Neuronal stem cell (in vitro differentiated cells): Measurements from ENCODE around the gene CHD2.

ENCODE experiments used
- DNase-seq: peaks from one replicate; pipeline ENCODE4 v3.0.0-alpha.2; 2013; ENCODE audit warnings: low spot score
- H2AFZ ChIP-seq: one replicate; pipeline ENCODE4 v1.6.1; 2013; ENCODE audit warnings: mild to moderate bottlenecking, low read length, inconsistent platforms
- H2AK5ac ChIP-seq: 2 replicates; pipeline ENCODE4 v1.6.1; 2013; ENCODE audit warnings: low read depth, mild to moderate bottlenecking, inconsistent platforms, low read length, moderate library complexity, mixed read lengths
- H2BK120ac ChIP-seq: 2 replicates; pipeline ENCODE4 v1.6.1; 2013; ENCODE audit warnings: low read depth, mild to moderate bottlenecking, inconsistent platforms, low read length, moderate library complexity, mixed read lengths
- H2BK12ac ChIP-seq: one replicate; pipeline ENCODE4 v1.6.1; 2013; ENCODE audit warnings: low read length, inconsistent platforms
- H2BK15ac ChIP-seq: 2 replicates; pipeline ENCODE4 v1.6.1; 2013; ENCODE audit warnings: mild to moderate bottlenecking, low read length, inconsistent platforms, mixed read lengths
- H2BK5ac ChIP-seq: one replicate; pipeline ENCODE4 v1.6.1; 2013; ENCODE audit warnings: inconsistent platforms, mild to moderate bottlenecking, low read length, moderate library complexity
- H3K14ac ChIP-seq: one replicate; pipeline ENCODE4 v1.6.1; 2013; ENCODE audit warnings: low read length, inconsistent platforms
- H3K18ac ChIP-seq: 2 replicates; pipeline ENCODE4 v1.6.1; 2013; ENCODE audit warnings: low read length, inconsistent platforms
- H3K23ac ChIP-seq: 2 replicates; pipeline ENCODE4 v1.6.1; 2013; ENCODE audit warnings: low read depth, mild to moderate bottlenecking, mixed read lengths, low read length, inconsistent platforms; ENCODE audit not compliant: poor library complexity
- H3K27ac ChIP-seq: replicated peaks from 3 replicates; pipeline ENCODE4 v1.5.1; 2013; ENCODE audit warnings: low read length, inconsistent platforms
- H3K27me3 ChIP-seq, 3 experiments: 2 replicates each; pipeline ENCODE4 v1.6.1; 2013; ENCODE audit warnings: low read length in 3 of 3, mild to moderate bottlenecking in 2 of 3, inconsistent platforms in 1 of 3, low read depth in 1 of 3, mixed read lengths in 1 of 3, moderate library complexity in 1 of 3; ENCODE audit not compliant: control insufficient read depth in 3 of 3, insufficient read depth in 3 of 3
- H3K36me3 ChIP-seq, 2 donors: replicated peaks in 1 of 2; 2 replicates each; pipeline ENCODE4 v1.6.1; 2013; ENCODE audit warnings: low read length in 2 of 2; ENCODE audit not compliant: control insufficient read depth in 2 of 2, insufficient read depth in 2 of 2
- H3K4ac ChIP-seq: 2 replicates; pipeline ENCODE4 v1.6.1; 2013; ENCODE audit warnings: inconsistent platforms, mild to moderate bottlenecking, low read length, moderate library complexity
- H3K4me1 ChIP-seq, 2 donors: 1 replicate in 1 of 2; 2 replicates in 1 of 2; pipeline ENCODE4 v1.6.1; 2013; ENCODE audit warnings: low read length in 2 of 2, low read depth in 1 of 2; ENCODE audit not compliant: control insufficient read depth in 2 of 2, insufficient read depth in 1 of 2
- H3K4me2 ChIP-seq: one replicate; pipeline ENCODE4 v1.6.1; 2013; ENCODE audit warnings: mild to moderate bottlenecking, low read length, inconsistent platforms; ENCODE audit not compliant: insufficient read depth, poor library complexity, severe bottlenecking
- H3K4me3 ChIP-seq, 2 donors: 2 replicates each; pipeline ENCODE4 v1.5.1; 2013; ENCODE audit warnings: low read length in 2 of 2, mild to moderate bottlenecking in 2 of 2, inconsistent platforms in 1 of 2, moderate library complexity in 1 of 2
- H3K79me1 ChIP-seq: one replicate; pipeline ENCODE4 v1.6.1; 2013; ENCODE audit warnings: low read depth, mild to moderate bottlenecking, inconsistent platforms, low read length, moderate library complexity
- H3K9ac ChIP-seq: one replicate; pipeline ENCODE4 v1.6.1; 2013; ENCODE audit warnings: mild to moderate bottlenecking, low read depth, low read length, inconsistent platforms; ENCODE audit not compliant: poor library complexity
- H3K9me3 ChIP-seq, 2 donors: replicated peaks in 1 of 2; 2 replicates each; pipeline versions ENCODE3 to v1.6.1; 2013; ENCODE audit warnings: low read length in 2 of 2, mild to moderate bottlenecking in 2 of 2, inconsistent platforms in 1 of 2, low read depth in 1 of 2, mixed read lengths in 1 of 2, moderate library complexity in 1 of 2; ENCODE audit not compliant: control insufficient read depth in 2 of 2, insufficient read depth in 1 of 2
- H4K8ac ChIP-seq: one replicate; pipeline ENCODE4 v1.6.1; 2013; ENCODE audit warnings: low read depth, mild to moderate bottlenecking, inconsistent platforms, low read length, moderate library complexity
- H4K91ac ChIP-seq: one replicate; pipeline ENCODE4 v1.6.1; 2013; ENCODE audit warnings: low read length, low read depth, mild to moderate bottlenecking, inconsistent platforms; ENCODE audit not compliant: poor library complexity
- WGBS, 2 donors: extraction: QIAGEN DNeasy Blood & Tissue Kit; methylation state at CpG; one replicate each; pipeline ENCODE4 v1.1.7; 2013; ENCODE audit warnings: missing lambda C conversion rate in 2 of 2, mixed read lengths in 1 of 2; ENCODE audit not compliant: insufficient read length in 2 of 2, insufficient replicate concordance in 1 of 2; ENCODE audit errors: extremely low coverage in 2 of 2; 5-methylcytosine and 5-hydroxymethylcytosine counted together

The CHD2 gene

DNA sequence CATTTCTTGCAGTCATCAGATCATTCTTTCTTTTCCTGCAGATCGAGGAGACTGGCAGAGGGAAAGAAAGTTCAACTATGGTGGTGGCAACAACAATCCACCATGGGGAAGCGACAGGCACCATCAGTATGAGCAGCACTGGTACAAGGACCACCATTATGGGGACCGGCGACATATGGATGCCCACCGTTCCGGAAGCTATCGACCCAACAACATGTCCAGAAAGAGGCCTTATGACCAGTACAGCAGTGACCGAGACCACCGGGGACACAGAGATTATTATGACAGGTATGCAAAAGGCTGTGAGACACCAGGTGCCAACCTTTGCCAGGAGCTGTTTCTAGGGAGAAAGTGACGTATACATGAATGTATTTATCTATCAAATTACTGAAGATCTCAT lies 119.8 kb downstream of the CHD2 start:
- Histone ChIP-seq H4K91ac (no peak overlapping the region), H3K14ac (no peak overlapping the region), H4K8ac (no peak overlapping the region), H3K18ac (no peak overlapping the region), H3K23ac (no peak overlapping the region), H3K4me2 (no peak overlapping the region), H3K27ac (no peak overlapping the region), H3K79me1 (no peaks in the 10 kb centered on the region), H2BK120ac (no peak overlapping the region), H2AFZ (no peak overlapping the region), H3K4me1 (no peaks in the 10 kb centered on the region), H3K4me3 (no peak overlapping the region), H2BK12ac (no peak overlapping the region), H2AK5ac (no peak overlapping the region), H2BK5ac (no peak overlapping the region), H3K36me3 (peaks cover 56 to 99% of the 10 kb centered on the region in 2 donors), H3K27me3 (no peaks in the 10 kb centered on the region), H2BK15ac (no peak overlapping the region), H3K9me3 (peaks cover 2 to 11% of the 10 kb centered on the region in 2 donors), H3K4ac (no peak overlapping the region), H3K9ac (no peak overlapping the region)
- no CpG with 5 or more reads among the region's 10 CpGs for WGBS, 2 donors
- no peak for DNase-seq

DNA sequence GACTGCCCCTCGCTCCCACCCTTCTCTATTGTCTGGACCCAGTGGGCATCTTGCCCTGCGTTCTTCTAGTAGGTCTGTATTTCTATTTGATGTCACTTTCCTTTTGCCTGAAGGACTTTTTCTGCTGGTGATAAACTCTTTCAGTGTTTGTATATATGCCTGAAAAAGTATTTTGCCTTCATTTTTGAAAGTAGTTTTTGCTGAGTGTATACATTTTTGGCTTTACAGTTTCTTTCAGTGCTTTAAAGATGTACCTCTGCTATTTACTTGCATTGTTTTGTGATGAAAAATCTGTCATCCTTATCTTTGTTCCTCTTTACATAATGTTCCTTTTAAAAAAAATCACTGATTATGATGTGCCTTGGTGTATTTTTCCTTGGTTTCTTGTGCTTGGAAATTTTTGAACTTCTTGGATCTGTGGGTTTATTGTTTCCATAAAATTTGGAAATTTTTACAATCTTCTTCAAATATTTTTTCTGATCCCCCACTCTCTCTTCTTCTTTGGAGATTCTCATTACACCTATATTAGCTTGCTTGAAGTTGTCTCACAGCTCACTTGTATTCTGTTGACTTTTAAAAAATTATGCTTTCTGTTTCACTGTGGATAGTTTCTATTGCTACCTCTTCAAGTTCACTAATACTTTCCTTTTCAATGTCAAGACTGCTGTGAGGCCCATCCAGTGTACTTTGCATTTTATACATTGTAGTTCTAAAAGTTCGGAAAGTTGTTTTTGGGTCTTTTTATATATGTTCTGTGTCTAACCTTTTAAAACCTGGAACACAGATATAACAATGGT lies 121.0 kb downstream of the CHD2 start:
- Histone ChIP-seq H4K91ac (no peak overlapping the region), H3K4me1 (no peaks in the 10 kb centered on the region), H3K27me3 (no peaks in the 10 kb centered on the region), H2BK120ac (no peak overlapping the region), H2BK12ac (no peak overlapping the region), H3K4me2 (no peak overlapping the region), H3K4me3 (no peak overlapping the region), H3K79me1 (no peaks in the 10 kb centered on the region), H4K8ac (no peak overlapping the region), H2AK5ac (no peak overlapping the region), H3K9ac (no peak overlapping the region), H3K4ac (no peak overlapping the region), H3K27ac (no peak overlapping the region), H3K23ac (no peak overlapping the region), H3K9me3 (peaks cover 2 to 11% of the 10 kb centered on the region in 2 donors), H3K18ac (no peak overlapping the region), H3K14ac (no peak overlapping the region), H2AFZ (no peak overlapping the region), H2BK15ac (no peak overlapping the region), H3K36me3 (peaks cover 55 to 99% of the 10 kb centered on the region in 2 donors), H2BK5ac (no peak overlapping the region)
- no peak for DNase-seq
- no CpG with 5 or more reads among the region's 3 CpGs for WGBS, 2 donors

- Histone ChIP-seq H2AFZ (no peak overlapping the region), H2AK5ac (no peak overlapping the region), H3K79me1 (no peaks in the 10 kb centered on the region), H3K18ac (no peak overlapping the region), H2BK5ac (no peak overlapping the region), H2BK15ac (no peak overlapping the region), H3K23ac (no peak overlapping the region), H3K14ac (no peak overlapping the region), H3K9ac (no peak overlapping the region), H3K27me3 (no peaks in the 10 kb centered on the region), H2BK120ac (no peak overlapping the region), H3K4me2 (no peak overlapping the region), H3K27ac (no peak overlapping the region), H3K36me3 (peaks cover 58 to 98% of the 10 kb centered on the region in 2 donors), H4K8ac (no peak overlapping the region), H2BK12ac (no peak overlapping the region), H3K4ac (no peak overlapping the region), H3K9me3 (peaks cover 2 to 11% of the 10 kb centered on the region in 2 donors), H3K4me3 (no peak overlapping the region), H4K91ac (no peak overlapping the region), H3K4me1 (peaks cover 0 to under 1% of the 10 kb centered on the region in 2 donors)
- DNase-seq = no peak
- WGBS, 2 donors = no CpG with 5 or more reads among the region's 10 CpGs
Measured at GRCh38 chr15:93024293-93024692, 124.2 kb downstream of the CHD2 start.

GRCh38 chr15:93024716-93025624 lies 124.8 kb downstream of the CHD2 start:
- Histone ChIP-seq H3K4me3 (no peak overlapping the region), H3K36me3 (peaks cover 52 to 94% of the 10 kb centered on the region in 2 donors), H3K18ac (no peak overlapping the region), H3K9ac (no peak overlapping the region), H2AFZ (no peak overlapping the region), H3K27ac (no peak overlapping the region), H4K91ac (no peak overlapping the region), H3K9me3 (peaks cover under 1 to 9% of the 10 kb centered on the region in 2 donors), H3K79me1 (no peaks in the 10 kb centered on the region), H3K27me3 (no peaks in the 10 kb centered on the region), H2BK15ac (no peak overlapping the region), H2AK5ac (no peak overlapping the region), H2BK12ac (no peak overlapping the region), H4K8ac (no peak overlapping the region), H2BK120ac (no peak overlapping the region), H3K4ac (no peak overlapping the region), H3K4me1 (peaks cover 0 to 4% of the 10 kb centered on the region in 2 donors), H3K14ac (no peak overlapping the region), H3K4me2 (no peak overlapping the region), H3K23ac (no peak overlapping the region), H2BK5ac (no peak overlapping the region)
- no peak for DNase-seq
- WGBS, 2 donors = no CpG with 5 or more reads among the region's 8 CpGs
